NCI-H345 (cell line): ENCODE results near the gene IRF2.

Experiments
- DNase-seq: peaks from one replicate; lab custom pipeline; 2025; lab: John Stamatoyannopoulos, UW

IRF2 gene

GRCh38 chr4:184474263-184475095 lies at the start of gene IRF2:
TSS of gene IRF2 (minus strand) at chr4:184474550. CDS start at chr4:184429064, 45,486 bp downstream.
- DNase-seq: peak; percentile 90

- DNase-seq: no peak
These were observed 41.3 kb upstream of the IRF2 start for GRCh38 chr4:184515606-184516005.

GRCh38 chr4:184514121-184514988 lies 40.0 kb upstream of the IRF2 start:
- no peak for DNase-seq

- DNase-seq: no peak
These were observed 39.4 kb upstream of the IRF2 start for GRCh38 chr4:184513802-184514120.

GRCh38 chr4:184511156-184511555 lies 36.8 kb upstream of the IRF2 start:
- DNase-seq: no peak

GRCh38 chr4:184510401-184510800 lies 36.1 kb upstream of the IRF2 start:
- no peak for DNase-seq

GRCh38 chr4:184506527-184507121 lies 32.3 kb upstream of the IRF2 start:
- no peak for DNase-seq

- no peak for DNase-seq
These were observed 30.0 kb upstream of the IRF2 start for GRCh38 chr4:184504385-184504784.

GRCh38 chr4:184503869-184504300 lies 29.5 kb upstream of the IRF2 start:
- DNase-seq: no peak

GRCh38 chr4:184500748-184501589 lies 26.6 kb upstream of the IRF2 start:
- DNase-seq: no peak

- no peak for DNase-seq
These were observed 25.6 kb upstream of the IRF2 start for GRCh38 chr4:184499996-184500395.

- no peak for DNase-seq
These were observed 24.2 kb upstream of the IRF2 start for GRCh38 chr4:184498598-184498997.

- no peak for DNase-seq
These were observed 15.4 kb upstream of the IRF2 start for GRCh38 chr4:184489771-184490170.

GRCh38 chr4:184487503-184487902 lies 13.2 kb upstream of the IRF2 start:
- DNase-seq: no peak

GRCh38 chr4:184485279-184485678 lies 10.9 kb upstream of the IRF2 start:
- no peak for DNase-seq

- DNase-seq: no peak
These were observed 7.2 kb upstream of the IRF2 start for GRCh38 chr4:184481544-184481943.

- no peak for DNase-seq
These were observed 5.2 kb upstream of the IRF2 start for GRCh38 chr4:184479516-184479950.

- no peak for DNase-seq
These were observed 3.0 kb upstream of the IRF2 start for GRCh38 chr4:184477201-184477999.

GRCh38 chr4:184476695-184477094 lies 2.3 kb upstream of the IRF2 start:
- no peak for DNase-seq

- DNase-seq: no peak
These were observed 1.1 kb upstream of the IRF2 start for GRCh38 chr4:184475498-184475897.

GRCh38 chr4:184475096-184475461 lies 729 bp upstream of the IRF2 start:
- DNase-seq: no peak
